HL-60 (cell line): ENCODE results near the gene ENTHD1.

Source experiments
- DNase-seq, 2 experiments: peaks; one replicate each; pipeline ENCODE4 v3.0.0-alpha.2; 2010 to 2020; ENCODE audit warnings: low read depth in 1 of 2, low spot score in 1 of 2
- H3K27ac ChIP-seq: fragments of 250-450 bp; sonication (Bioruptor Pico); replicated peaks from 2 replicates; pipeline ENCODE4 v1.5.1; 2020; ENCODE audit warnings: mild to moderate bottlenecking, moderate library complexity
- H3K27me3 ChIP-seq: fragments of 250-450 bp; sonication (Bioruptor Pico); 2 replicates; pipeline ENCODE4 v1.5.1; 2021; ENCODE audit warnings: mild to moderate bottlenecking, moderate library complexity; ENCODE audit not compliant: insufficient read depth, poor library complexity, severe bottlenecking
- H3K4me3 ChIP-seq: replicated peaks from 2 replicates; pipeline ENCODE4 v1.5.1; 2011; ENCODE audit warnings: mild to moderate bottlenecking, control low read depth, low read length; ENCODE audit not compliant: insufficient read depth
- GABPA ChIP-seq: IDR thresholded peaks from 2 replicates; pipeline ENCODE4 v1.6.1; 2012; ENCODE audit warnings: low read depth
- POLR2AphosphoS5 ChIP-seq: IDR thresholded peaks from 2 replicates; pipeline ENCODE4 v1.6.1; 2012; ENCODE audit warnings: low read depth
- SPI1 ChIP-seq: IDR thresholded peaks from 2 replicates; pipeline ENCODE4 v1.6.1; 2012; ENCODE audit warnings: low read depth, mild to moderate bottlenecking, borderline replicate concordance
- TF ChIP-seq, protein P1 (sequence below): IDR thresholded peaks from one replicate; pipeline ENCODE4 v1.5.1; 2011; ENCODE audit warnings: low read length, control low read depth, inconsistent platforms; ENCODE audit not compliant: insufficient read depth
- TF ChIP-seq, protein P2 (sequence below): IDR thresholded peaks from 2 replicates; pipeline ENCODE4 v1.6.1; 2012; ENCODE audit warnings: low read depth; ENCODE audit not compliant: insufficient replicate concordance

Gene ENTHD1

DNA sequence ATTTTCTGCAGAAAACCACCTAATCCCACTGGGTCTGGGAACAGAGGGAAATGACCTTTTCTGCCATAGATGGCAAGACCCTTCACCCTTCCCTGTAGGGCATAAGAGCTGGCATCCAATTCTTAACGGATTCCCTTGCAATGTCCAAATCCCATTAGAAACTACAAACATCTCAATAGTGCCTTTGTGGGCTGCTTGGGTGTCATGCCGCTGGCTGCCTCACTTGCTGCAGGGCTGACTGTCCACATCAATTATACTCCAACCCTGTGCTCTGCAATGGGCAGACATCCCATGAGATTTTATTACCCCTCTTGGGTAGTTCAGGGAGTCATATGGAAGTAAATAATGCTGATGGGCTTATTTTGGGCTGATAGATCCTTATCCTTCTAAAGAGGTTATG, 14.6 kb upstream of the ENTHD1 start:
- Histone ChIP-seq H3K27ac (no peak overlapping the region), H3K4me3 (no peak overlapping the region), H3K27me3 (no peaks in the 10 kb centered on the region)
- TF ChIP-seq, protein P1, sequence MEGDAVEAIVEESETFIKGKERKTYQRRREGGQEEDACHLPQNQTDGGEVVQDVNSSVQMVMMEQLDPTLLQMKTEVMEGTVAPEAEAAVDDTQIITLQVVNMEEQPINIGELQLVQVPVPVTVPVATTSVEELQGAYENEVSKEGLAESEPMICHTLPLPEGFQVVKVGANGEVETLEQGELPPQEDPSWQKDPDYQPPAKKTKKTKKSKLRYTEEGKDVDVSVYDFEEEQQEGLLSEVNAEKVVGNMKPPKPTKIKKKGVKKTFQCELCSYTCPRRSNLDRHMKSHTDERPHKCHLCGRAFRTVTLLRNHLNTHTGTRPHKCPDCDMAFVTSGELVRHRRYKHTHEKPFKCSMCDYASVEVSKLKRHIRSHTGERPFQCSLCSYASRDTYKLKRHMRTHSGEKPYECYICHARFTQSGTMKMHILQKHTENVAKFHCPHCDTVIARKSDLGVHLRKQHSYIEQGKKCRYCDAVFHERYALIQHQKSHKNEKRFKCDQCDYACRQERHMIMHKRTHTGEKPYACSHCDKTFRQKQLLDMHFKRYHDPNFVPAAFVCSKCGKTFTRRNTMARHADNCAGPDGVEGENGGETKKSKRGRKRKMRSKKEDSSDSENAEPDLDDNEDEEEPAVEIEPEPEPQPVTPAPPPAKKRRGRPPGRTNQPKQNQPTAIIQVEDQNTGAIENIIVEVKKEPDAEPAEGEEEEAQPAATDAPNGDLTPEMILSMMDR = no peak
- TF ChIP-seq SPI1 = no peak
- TF ChIP-seq, protein P2, sequence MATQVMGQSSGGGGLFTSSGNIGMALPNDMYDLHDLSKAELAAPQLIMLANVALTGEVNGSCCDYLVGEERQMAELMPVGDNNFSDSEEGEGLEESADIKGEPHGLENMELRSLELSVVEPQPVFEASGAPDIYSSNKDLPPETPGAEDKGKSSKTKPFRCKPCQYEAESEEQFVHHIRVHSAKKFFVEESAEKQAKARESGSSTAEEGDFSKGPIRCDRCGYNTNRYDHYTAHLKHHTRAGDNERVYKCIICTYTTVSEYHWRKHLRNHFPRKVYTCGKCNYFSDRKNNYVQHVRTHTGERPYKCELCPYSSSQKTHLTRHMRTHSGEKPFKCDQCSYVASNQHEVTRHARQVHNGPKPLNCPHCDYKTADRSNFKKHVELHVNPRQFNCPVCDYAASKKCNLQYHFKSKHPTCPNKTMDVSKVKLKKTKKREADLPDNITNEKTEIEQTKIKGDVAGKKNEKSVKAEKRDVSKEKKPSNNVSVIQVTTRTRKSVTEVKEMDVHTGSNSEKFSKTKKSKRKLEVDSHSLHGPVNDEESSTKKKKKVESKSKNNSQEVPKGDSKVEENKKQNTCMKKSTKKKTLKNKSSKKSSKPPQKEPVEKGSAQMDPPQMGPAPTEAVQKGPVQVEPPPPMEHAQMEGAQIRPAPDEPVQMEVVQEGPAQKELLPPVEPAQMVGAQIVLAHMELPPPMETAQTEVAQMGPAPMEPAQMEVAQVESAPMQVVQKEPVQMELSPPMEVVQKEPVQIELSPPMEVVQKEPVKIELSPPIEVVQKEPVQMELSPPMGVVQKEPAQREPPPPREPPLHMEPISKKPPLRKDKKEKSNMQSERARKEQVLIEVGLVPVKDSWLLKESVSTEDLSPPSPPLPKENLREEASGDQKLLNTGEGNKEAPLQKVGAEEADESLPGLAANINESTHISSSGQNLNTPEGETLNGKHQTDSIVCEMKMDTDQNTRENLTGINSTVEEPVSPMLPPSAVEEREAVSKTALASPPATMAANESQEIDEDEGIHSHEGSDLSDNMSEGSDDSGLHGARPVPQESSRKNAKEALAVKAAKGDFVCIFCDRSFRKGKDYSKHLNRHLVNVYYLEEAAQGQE = no peak
- no peak for TF ChIP-seq GABPA
- TF ChIP-seq POLR2AphosphoS5 = no peak
- DNase-seq = no peak

GRCh38 chr22:39907605-39908097, 14.1 kb upstream of the ENTHD1 start:
- no peak for DNase-seq
- no peak for TF ChIP-seq POLR2AphosphoS5
- TF ChIP-seq, protein P2 = no peak
- no peak for TF ChIP-seq GABPA
- TF ChIP-seq, protein P1 = no peak
- TF ChIP-seq SPI1 = no peak
- no peak overlapping the region for H3K27ac ChIP-seq

GRCh38 chr22:39907047-39907446, 13.5 kb upstream of the ENTHD1 start:
- DNase-seq = no peak
- H3K27me3 ChIP-seq = no peaks in the 10 kb centered on the region
- TF ChIP-seq SPI1 (no peak), GABPA (no peak), POLR2AphosphoS5 (no peak)
- TF ChIP-seq, protein P2 = no peak
- TF ChIP-seq, protein P1 = no peak
- H3K4me3 ChIP-seq = no peak overlapping the region
- H3K27ac ChIP-seq = no peak overlapping the region

More at GRCh38 chr22:39907605-39908097, 14.1 kb upstream of the ENTHD1 start:
- Histone ChIP-seq H3K27me3 (no peaks in the 10 kb centered on the region), H3K4me3 (no peak overlapping the region)
